ENCODE data around the gene MAST1. TPM values are rescaled to one million over a fixed set of nuclear protein-coding genes. Genes with fewer than 3 reads are reported as not detected.
"Not testable (repeated sequence)": the region's sequence is repeated elsewhere in the genome, so short reads cannot be mapped to it uniquely, and the experiment has no call there.

MAST1 gene
- total and polyA plus RNA-seq, 7 donors = 0.09 to 0.13 (median 0.10) TPM; not detected in 4

GRCh38 chr19:12886651-12886968, 48.3 kb downstream of the MAST1 start:
- peaks cover 0 to 10% (median 2%) of the 10 kb centered on the region in 3 donors for H3K27me3 ChIP-seq (ENCODE audit: insufficient read depth in 3 of 3, low read length in 2 of 3)
- H3K4me1 ChIP-seq = peaks cover 10% of the 10 kb centered on the region
- TF ChIP-seq CTCF (IDR thresholded peaks at IDR 0.05) = no peak
- DNase-seq = no peak
- no peak overlapping the region for H3K4me3 ChIP-seq
- H3K36me3 ChIP-seq (ENCODE audit: insufficient read depth in 1 of 2, low read depth in 1 of 2) = no peaks in the 10 kb centered on the region
- no peaks in the 10 kb centered on the region for H3K9me3 ChIP-seq
- no peak for ATAC-seq
- intact Hi-C loops (cut with DNase I) = no loop called here
- WGBS, 3 donors = 70 to 82% (median 75%) methylated on average over 5 of the region's 5 CpGs
- H3K27ac ChIP-seq = no peak overlapping the region

- no peaks in the 10 kb centered on the region for H3K36me3 ChIP-seq (ENCODE audit: insufficient read depth in 1 of 2, low read depth in 1 of 2)
- H3K27ac ChIP-seq = no peak within 1 kb of the TSS
- H3K4me1 ChIP-seq = peaks cover 15% of the 10 kb centered on the region
- ATAC-seq = no peak
- TF ChIP-seq CTCF (IDR thresholded peaks at IDR 0.05) = no peak
- no peaks in the 10 kb centered on the region for H3K9me3 ChIP-seq
- DNase-seq = no peak
- intact Hi-C loops (cut with DNase I) = no loop called here
- H3K4me3 ChIP-seq = peak within 1 kb of the TSS; percentile 63
- WGBS, 3 donors = 68 to 76% (median 69%) methylated on average over 17 of the region's 17 CpGs
- peaks cover 0 to 10% (median 2%) of the 10 kb centered on the region in 3 donors for H3K27me3 ChIP-seq (ENCODE audit: insufficient read depth in 3 of 3, low read length in 2 of 3)
Observed at GRCh38 chr19:12886969-12887747, 48.8 kb downstream of the MAST1 start, which contains the start of gene KLF1. KLF1 (minus strand) TSS chr19:12887201; CDS start chr19:12887140, 61 bp downstream.

GRCh38 chr19:12888006-12888603, 49.8 kb downstream of the MAST1 start:
- TF ChIP-seq CTCF (IDR thresholded peaks at IDR 0.05) = no peak
- Histone ChIP-seq H3K4me3 (no peak overlapping the region), H3K36me3 (ENCODE audit: insufficient read depth in 1 of 2, low read depth in 1 of 2) (peaks cover 0 to 1% of the 10 kb centered on the region in 2 donors), H3K27me3 (ENCODE audit: insufficient read depth in 3 of 3, low read length in 2 of 3) (peaks cover 0 to 10% (median 2%) of the 10 kb centered on the region in 3 donors), H3K9me3 (no peaks in the 10 kb centered on the region), H3K27ac (no peak overlapping the region), H3K4me1 (peaks cover 16% of the 10 kb centered on the region)
- ATAC-seq = no peak
- intact Hi-C loops (cut with DNase I) = no loop called here
- WGBS, 3 donors = 75 to 85% (median 79%) methylated on average over 5 of the region's 5 CpGs
- DNase-seq = no peak

- H3K27me3 ChIP-seq (ENCODE audit: insufficient read depth in 3 of 3, low read length in 2 of 3); H3K4me1 ChIP-seq; ATAC-seq; DNase-seq; H3K9me3 ChIP-seq: not testable (repeated sequence)
- 29 to 38% (median 32%) methylated on average over 10 of the region's 10 CpGs for WGBS, 3 donors
- intact Hi-C loops (cut with DNase I) = loop anchor here in 1 of 2 donors (5.0 kb wide), 1 partner anchor 67 kb away; the partner anchor contains the start of gene GADD45GIP1
- Histone ChIP-seq H3K4me3 (peak overlapping the region; percentile 98), H3K27ac (peak overlapping the region; percentile 23), H3K36me3 (ENCODE audit: insufficient read depth in 1 of 2, low read depth in 1 of 2) (peaks cover 0 to 24% of the 10 kb centered on the region in 2 donors)
Observed at GRCh38 chr19:12890299-12890786, 52.0 kb downstream of the MAST1 start.
